GM12874 (cell line): ENCODE results near the gene ATP4B.

Experiments
- CTCF ChIP-seq: IDR thresholded peaks from 2 replicates; pipeline ENCODE4 v1.5.1; 2011; ENCODE audit warnings: low read depth, mild to moderate bottlenecking, control low read depth, low read length, moderate library complexity; ENCODE audit not compliant: insufficient read depth

Gene ATP4B

GRCh38 chr13:113668491-113668971 lies 10.5 kb upstream of the ATP4B start:
- no peak for TF ChIP-seq CTCF

- TF ChIP-seq CTCF = no peak
These were observed 9.9 kb upstream of the ATP4B start for GRCh38 chr13:113667771-113668490.

GRCh38 chr13:113666951-113667701 lies 9.1 kb upstream of the ATP4B start, which contains the start of gene GRK1:
GRK1 (plus strand) TSS chr13:113667219; CDS start chr13:113667387, 168 bp downstream.
- no peak for TF ChIP-seq CTCF

GRCh38 chr13:113666329-113666670 lies 8.3 kb upstream of the ATP4B start:
- TF ChIP-seq CTCF = no peak

- no peak for TF ChIP-seq CTCF
These were observed 7.8 kb upstream of the ATP4B start for GRCh38 chr13:113665597-113666328.

- no peak for TF ChIP-seq CTCF
These were observed 7.0 kb upstream of the ATP4B start for GRCh38 chr13:113664751-113665596.
